ENCODE measurements around the gene GMDS.

GRCh38 chr6:1709234-1709641 is 536.2 kb downstream of the GMDS start:
- TF ChIP-seq CTCF (conservative IDR thresholded peaks at IDR 0.05 in 1 of 2, IDR thresholded peaks at IDR 0.05 in 1 of 2; ENCODE audit: extremely low read depth in 1 of 2, insufficient read depth in 1 of 2, low read depth in 1 of 2, low read length in 2 of 2) (no peak), EZH2 (IDR thresholded peaks at IDR 0.05; ENCODE audit: borderline replicate concordance, low read length) (no peak)
